HEK293T (cell line): ENCODE data around the gene SLC30A9.

ENCODE experiments used
- CTBP1 ChIP-seq: fragments of 450-650 bp; IDR thresholded peaks from 2 replicates; pipeline ENCODE4 v1.6.1; 2016; ENCODE audit warnings: borderline replicate concordance
- L3MBTL2 ChIP-seq: fragments of 450-650 bp; conservative IDR thresholded peaks from 2 replicates; pipeline ENCODE4 v1.6.1; 2016; ENCODE audit warnings: mild to moderate bottlenecking
- NFRKB ChIP-seq: fragments of 450-650 bp; IDR thresholded peaks from 2 replicates; pipeline ENCODE4 v1.6.1; 2016; ENCODE audit warnings: mild to moderate bottlenecking, moderate library complexity
- SP1 ChIP-seq: fragments of 450-650 bp; IDR thresholded peaks from 2 replicates; pipeline ENCODE4 v1.6.1; 2017
- TARDBP ChIP-seq: fragments of 450-650 bp; IDR thresholded peaks from 2 replicates; pipeline ENCODE4 v1.6.1; 2016

DNA sequence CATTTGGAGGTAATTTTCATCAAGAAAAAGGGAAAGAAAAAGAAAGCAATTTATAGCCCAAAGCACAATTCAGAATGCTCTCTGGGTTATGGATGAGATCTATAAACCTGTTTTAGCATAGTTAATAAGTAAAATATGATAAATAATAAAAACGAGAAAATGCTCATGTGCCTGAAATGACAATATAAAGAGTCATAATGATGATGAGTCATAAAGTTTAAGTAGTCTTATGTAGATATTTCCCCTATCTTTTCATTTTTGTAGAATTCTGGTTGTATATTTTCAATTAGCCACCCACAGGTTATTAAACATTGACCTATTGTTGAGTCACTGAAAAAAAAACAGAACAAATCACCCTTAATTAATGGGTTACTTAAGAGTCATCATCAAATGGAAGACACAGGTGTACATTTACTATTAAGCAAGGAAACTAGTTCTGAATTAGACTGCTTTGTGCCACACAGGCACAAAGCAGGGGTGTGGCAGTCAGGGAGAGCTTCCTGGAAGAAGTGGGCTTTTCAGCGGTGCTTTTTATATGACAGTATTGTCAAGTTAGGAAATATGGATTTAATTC lies 132.8 kb downstream of the SLC30A9 start:
- TF ChIP-seq TARDBP (no peak), CTBP1 (no peak), NFRKB (no peak), SP1 (no peak), L3MBTL2 (no peak)
